Sigmoid colon (tissue), 4 donors: ENCODE measurements around the gene KL.

Experiments used
- EP300 ChIP-seq, 4 donors: sonication (generic); formaldehyde crosslinking; IDR thresholded peaks; one replicate each; pipeline ENCODE4 v1.6.1; 2017; ENCODE audit warnings: antibody characterized with exemption in 4 of 4
- POLR2A ChIP-seq, 2 donors: fragments of 450-650 bp; IDR thresholded peaks; one replicate each; pipeline ENCODE4 v1.6.1; 2016; ENCODE audit warnings: antibody characterized with exemption in 2 of 2, mild to moderate bottlenecking in 2 of 2, moderate library complexity in 2 of 2
- POLR2AphosphoS5 ChIP-seq, 4 donors: sonication (generic); formaldehyde crosslinking; IDR thresholded peaks; one replicate each; pipeline ENCODE4 v1.6.1; 2017; ENCODE audit warnings: antibody characterized with exemption in 4 of 4
- TF ChIP-seq, protein P1 (sequence below), 4 experiments: fragments of 450-650 bp in 3 of 4; fragments of 200-600 bp in 1 of 4; IDR thresholded peaks; one replicate each; pipeline ENCODE4 v1.5.1; 2016 to 2019; ENCODE audit warnings: antibody characterized with exemption in 4 of 4, mild to moderate bottlenecking in 3 of 4, moderate library complexity in 2 of 4

DNA sequence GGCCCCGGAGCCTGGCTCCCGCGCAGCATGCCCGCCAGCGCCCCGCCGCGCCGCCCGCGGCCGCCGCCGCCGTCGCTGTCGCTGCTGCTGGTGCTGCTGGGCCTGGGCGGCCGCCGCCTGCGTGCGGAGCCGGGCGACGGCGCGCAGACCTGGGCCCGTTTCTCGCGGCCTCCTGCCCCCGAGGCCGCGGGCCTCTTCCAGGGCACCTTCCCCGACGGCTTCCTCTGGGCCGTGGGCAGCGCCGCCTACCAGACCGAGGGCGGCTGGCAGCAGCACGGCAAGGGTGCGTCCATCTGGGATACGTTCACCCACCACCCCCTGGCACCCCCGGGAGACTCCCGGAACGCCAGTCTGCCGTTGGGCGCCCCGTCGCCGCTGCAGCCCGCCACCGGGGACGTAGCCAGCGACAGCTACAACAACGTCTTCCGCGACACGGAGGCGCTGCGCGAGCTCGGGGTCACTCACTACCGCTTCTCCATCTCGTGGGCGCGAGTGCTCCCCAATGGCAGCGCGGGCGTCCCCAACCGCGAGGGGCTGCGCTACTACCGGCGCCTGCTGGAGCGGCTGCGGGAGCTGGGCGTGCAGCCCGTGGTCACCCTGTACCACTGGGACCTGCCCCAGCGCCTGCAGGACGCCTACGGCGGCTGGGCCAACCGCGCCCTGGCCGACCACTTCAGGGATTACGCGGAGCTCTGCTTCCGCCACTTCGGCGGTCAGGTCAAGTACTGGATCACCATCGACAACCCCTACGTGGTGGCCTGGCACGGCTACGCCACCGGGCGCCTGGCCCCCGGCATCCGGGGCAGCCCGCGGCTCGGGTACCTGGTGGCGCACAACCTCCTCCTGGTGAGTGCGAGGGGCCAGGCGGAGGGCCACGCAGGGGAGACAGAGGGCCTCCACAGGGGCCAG lies at the start of gene KL:
- TF ChIP-seq, protein P1, sequence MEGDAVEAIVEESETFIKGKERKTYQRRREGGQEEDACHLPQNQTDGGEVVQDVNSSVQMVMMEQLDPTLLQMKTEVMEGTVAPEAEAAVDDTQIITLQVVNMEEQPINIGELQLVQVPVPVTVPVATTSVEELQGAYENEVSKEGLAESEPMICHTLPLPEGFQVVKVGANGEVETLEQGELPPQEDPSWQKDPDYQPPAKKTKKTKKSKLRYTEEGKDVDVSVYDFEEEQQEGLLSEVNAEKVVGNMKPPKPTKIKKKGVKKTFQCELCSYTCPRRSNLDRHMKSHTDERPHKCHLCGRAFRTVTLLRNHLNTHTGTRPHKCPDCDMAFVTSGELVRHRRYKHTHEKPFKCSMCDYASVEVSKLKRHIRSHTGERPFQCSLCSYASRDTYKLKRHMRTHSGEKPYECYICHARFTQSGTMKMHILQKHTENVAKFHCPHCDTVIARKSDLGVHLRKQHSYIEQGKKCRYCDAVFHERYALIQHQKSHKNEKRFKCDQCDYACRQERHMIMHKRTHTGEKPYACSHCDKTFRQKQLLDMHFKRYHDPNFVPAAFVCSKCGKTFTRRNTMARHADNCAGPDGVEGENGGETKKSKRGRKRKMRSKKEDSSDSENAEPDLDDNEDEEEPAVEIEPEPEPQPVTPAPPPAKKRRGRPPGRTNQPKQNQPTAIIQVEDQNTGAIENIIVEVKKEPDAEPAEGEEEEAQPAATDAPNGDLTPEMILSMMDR (IDR thresholded peaks at IDR 0.05), result no peak
- peak in 1 of 4 donors; percentile 17 for TF ChIP-seq POLR2AphosphoS5 (IDR thresholded peaks at IDR 0.05)
- no peak for TF ChIP-seq POLR2A (IDR thresholded peaks at IDR 0.05)
- TF ChIP-seq EP300 (IDR thresholded peaks at IDR 0.05), result no peak
